Neural progenitor cell (in vitro differentiated cells): ENCODE measurements around the gene CWH43. TPM values are rescaled to one million over a fixed set of nuclear protein-coding genes. Genes with fewer than 3 reads are reported as not detected.
"Not testable (repeated sequence)": the region's sequence is repeated elsewhere in the genome, so short reads cannot be mapped to it uniquely, and the experiment has no call there.

Experiments used
- DNase-seq: peaks from one replicate; pipeline ENCODE4 v3.0.0-alpha.2; 2016; ENCODE audit warnings: low spot score
- H2AFZ ChIP-seq: fragments of 200-600 bp; sonication (generic); replicated peaks from 2 replicates; pipeline ENCODE4 v1.6.1; 2016; ENCODE audit warnings: antibody characterized with exemption
- H3F3A ChIP-seq: fragments of 200-600 bp; sonication (generic); 2 replicates; pipeline ENCODE4 v1.6.1; 2016; ENCODE audit warnings: antibody characterized with exemption, low read depth
- H3K27ac ChIP-seq: fragments of 200-600 bp; sonication (generic); 2 replicates; pipeline ENCODE4 v1.5.1; 2016; ENCODE audit warnings: mild to moderate bottlenecking
- H3K27me3 ChIP-seq: fragments of 200-600 bp; sonication (generic); 2 replicates; pipeline ENCODE4 v1.6.1; 2016; ENCODE audit warnings: mild to moderate bottlenecking, moderate library complexity
- H3K36me3 ChIP-seq: fragments of 200-600 bp; sonication (generic); 2 replicates; pipeline ENCODE4 v1.5.1; 2016
- H3K4me1 ChIP-seq: fragments of 200-600 bp; sonication (generic); 2 replicates; pipeline ENCODE4 v1.6.1; 2016; ENCODE audit warnings: mixed run types
- H3K4me2 ChIP-seq: fragments of 200-600 bp; sonication (generic); 2 replicates; pipeline ENCODE4 v1.6.1; 2016
- H3K4me3 ChIP-seq: fragments of 200-600 bp; sonication (generic); 2 replicates; pipeline ENCODE4 v1.5.1; 2016
- H3K79me2 ChIP-seq: fragments of 200-600 bp; sonication (generic); 2 replicates; pipeline ENCODE4 v1.6.1; 2016; ENCODE audit warnings: low read depth
- H3K9ac ChIP-seq: fragments of 200-600 bp; sonication (generic); 2 replicates; pipeline ENCODE4 v1.6.1; 2016
- H3K9me3 ChIP-seq: fragments of 200-600 bp; sonication (generic); 2 replicates; pipeline ENCODE4 v1.5.1; 2016; ENCODE audit warnings: low read depth
- H4K20me1 ChIP-seq: fragments of 200-600 bp; sonication (generic); 2 replicates; pipeline ENCODE4 v1.6.1; 2016; ENCODE audit warnings: low read depth
- H3K27ac Mint-ChIP-seq: 3 replicates; pipeline ENCODE4 v1.8.0; 2021; ENCODE audit warnings: mixed read lengths
- H3K27me3 Mint-ChIP-seq: 2 replicates; pipeline ENCODE4 v1.8.0; 2022; ENCODE audit warnings: low read depth, mild to moderate bottlenecking, inconsistent platforms, moderate library complexity, mixed read lengths; ENCODE audit not compliant: insufficient read depth
- H3K36me3 Mint-ChIP-seq: 3 replicates; pipeline ENCODE4 v1.8.0; 2021; ENCODE audit warnings: mixed read lengths
- H3K4me1 Mint-ChIP-seq: 3 replicates; pipeline ENCODE4 v1.8.0; 2021; ENCODE audit warnings: mixed read lengths
- H3K4me3 Mint-ChIP-seq: 3 replicates; pipeline ENCODE4 v1.8.0; 2021; ENCODE audit warnings: mild to moderate bottlenecking, moderate library complexity, mixed read lengths
- H3K9me3 Mint-ChIP-seq: 3 replicates; pipeline ENCODE4 v1.8.0; 2020; ENCODE audit warnings: mixed read lengths
- CTCF ChIP-seq: fragments of 200-600 bp; sonication (generic); IDR thresholded peaks from 2 replicates; pipeline ENCODE4 v1.5.1; 2017; ENCODE audit warnings: antibody characterized with exemption, mild to moderate bottlenecking
- EZH2 ChIP-seq: fragments of 200-600 bp; sonication (generic); IDR thresholded peaks from 2 replicates; pipeline ENCODE4 v1.6.1; 2017; ENCODE audit warnings: antibody characterized with exemption, mild to moderate bottlenecking, moderate library complexity
- EZH2phosphoT487 ChIP-seq: fragments of 200-600 bp; sonication (generic); IDR thresholded peaks from 2 replicates; pipeline ENCODE4 v1.6.1; 2017; ENCODE audit warnings: antibody characterized with exemption
- total RNA-seq: library from RNA; depleted of rRNA; stranded (reverse); fragments of >200 nt; gene quantifications from 2 replicates; pipeline ENCODE4 v1.2.3, GENCODE V29; 2015; ENCODE audit warnings: low replicate concordance

CWH43 gene
- total RNA-seq, 1 donor from 2014 or later, result not detected

- H3K4me1 Mint-ChIP-seq, result no peaks in the 10 kb centered on the region
- Histone ChIP-seq H3K4me3 (no peak overlapping the region), H3K9ac (no peak overlapping the region), H3K27me3 (no peaks in the 10 kb centered on the region), H3K36me3 (no peaks in the 10 kb centered on the region), H3K9me3 (peaks cover 22% of the 10 kb centered on the region), H3K4me1 (no peaks in the 10 kb centered on the region), H3K27ac (no peak overlapping the region), H3K4me2 (no peak overlapping the region), H3F3A (no peaks in the 10 kb centered on the region), H2AFZ (no peak overlapping the region), H4K20me1 (no peaks in the 10 kb centered on the region), H3K79me2 (no peaks in the 10 kb centered on the region)
- H3K27me3 Mint-ChIP-seq, result no peaks in the 10 kb centered on the region
- H3K9me3 Mint-ChIP-seq, result peaks cover 14% of the 10 kb centered on the region
- no peak for DNase-seq
- no peak overlapping the region for H3K27ac Mint-ChIP-seq
- no peaks in the 10 kb centered on the region for H3K36me3 Mint-ChIP-seq
- no peak overlapping the region for H3K4me3 Mint-ChIP-seq
- TF ChIP-seq EZH2, result no peak
- no peak for TF ChIP-seq CTCF
- TF ChIP-seq EZH2phosphoT487, result no peak
These were observed 58.2 kb downstream of the CWH43 start for GRCh38 chr4:49044270-49044669.

DNA sequence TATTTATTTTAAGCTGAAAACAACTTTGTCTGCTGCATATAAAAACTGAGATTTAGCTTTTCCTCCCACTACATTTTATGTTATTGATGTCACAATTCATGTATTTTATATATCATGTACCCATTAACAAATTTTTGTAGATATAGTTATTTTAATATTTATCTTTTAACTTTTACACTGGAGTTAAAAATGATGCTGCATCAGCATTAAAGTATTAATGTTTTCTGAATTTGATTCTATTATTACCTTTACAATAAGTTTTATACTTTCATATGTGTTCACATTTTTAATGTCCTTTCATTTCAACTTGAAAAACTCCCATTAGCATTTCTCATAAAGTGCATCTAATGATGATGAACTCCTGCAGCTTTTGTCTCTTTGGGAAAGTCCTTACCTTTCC lies 72.2 kb downstream of the CWH43 start:
- Mint-ChIP-seq H3K9me3 (peaks cover 12% of the 10 kb centered on the region), H3K27ac (no peak overlapping the region), H3K4me3 (no peak overlapping the region), H3K27me3 (peaks cover 2% of the 10 kb centered on the region), H3K36me3 (no peaks in the 10 kb centered on the region), H3K4me1 (no peaks in the 10 kb centered on the region)
- TF ChIP-seq CTCF (no peak), EZH2phosphoT487 (no peak), EZH2 (no peak)
- Histone ChIP-seq H3K27ac (no peak overlapping the region), H3K36me3 (no peaks in the 10 kb centered on the region), H3K4me3 (no peak overlapping the region), H3K79me2 (no peaks in the 10 kb centered on the region), H3F3A (no peaks in the 10 kb centered on the region), H3K9ac (no peak overlapping the region), H3K9me3 (peaks cover 40% of the 10 kb centered on the region), H4K20me1 (no peaks in the 10 kb centered on the region), H3K4me1 (no peaks in the 10 kb centered on the region), H3K4me2 (no peak overlapping the region), H3K27me3 (no peaks in the 10 kb centered on the region), H2AFZ (no peak overlapping the region)
- DNase-seq, result no peak

GRCh38 chr4:49063670-49064069 lies 77.6 kb downstream of the CWH43 start:
- H2AFZ ChIP-seq, result no peak overlapping the region
- no peaks in the 10 kb centered on the region for H3K79me2 ChIP-seq
- H3K4me1 Mint-ChIP-seq, result no peaks in the 10 kb centered on the region
- H3K9ac ChIP-seq, result no peak overlapping the region
- peaks cover 38% of the 10 kb centered on the region for H3K9me3 ChIP-seq
- H3K4me3 ChIP-seq, result no peak overlapping the region
- no peaks in the 10 kb centered on the region for H3K27me3 Mint-ChIP-seq
- no peaks in the 10 kb centered on the region for H3F3A ChIP-seq
- no peak overlapping the region for H3K27ac Mint-ChIP-seq
- H3K27ac ChIP-seq, result no peak overlapping the region
- no peaks in the 10 kb centered on the region for H3K36me3 ChIP-seq
- no peak overlapping the region for H3K4me3 Mint-ChIP-seq
- H3K9me3 Mint-ChIP-seq, result peaks cover 22% of the 10 kb centered on the region
- no peak for TF ChIP-seq EZH2
- no peak for TF ChIP-seq EZH2phosphoT487
- no peak for TF ChIP-seq CTCF
- no peaks in the 10 kb centered on the region for H4K20me1 ChIP-seq
- H3K4me1 ChIP-seq, result no peaks in the 10 kb centered on the region
- no peak for DNase-seq
- H3K36me3 Mint-ChIP-seq, result no peaks in the 10 kb centered on the region
- no peak overlapping the region for H3K4me2 ChIP-seq
- H3K27me3 ChIP-seq, result no peaks in the 10 kb centered on the region

DNA sequence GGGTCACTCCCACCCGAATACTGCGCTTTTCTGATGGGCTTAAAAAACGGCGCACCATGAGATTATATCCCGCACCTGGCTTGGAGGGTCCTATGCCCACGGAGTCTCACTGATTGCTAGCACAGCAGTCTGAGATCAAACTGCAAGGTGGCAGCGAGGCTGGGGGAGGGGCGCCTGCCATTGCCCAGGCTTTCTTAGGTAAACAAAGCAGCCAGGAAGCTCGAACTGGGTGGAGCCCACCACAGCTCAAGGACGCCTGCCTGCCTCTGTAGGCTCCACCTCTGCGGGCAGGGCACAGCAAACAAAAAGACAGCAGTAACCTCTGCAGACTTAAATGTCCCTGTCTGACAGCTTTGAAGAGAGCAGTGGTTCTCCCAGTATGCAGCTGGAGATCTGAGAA lies 86.1 kb downstream of the CWH43 start:
- H3K27me3 ChIP-seq, H3K27me3 Mint-ChIP-seq, H3K4me2 ChIP-seq, H4K20me1 ChIP-seq, H3K36me3 Mint-ChIP-seq, H3K4me1 ChIP-seq, H3K4me3 Mint-ChIP-seq, H3K9me3 ChIP-seq, H3K79me2 ChIP-seq, DNase-seq, H3K4me1 Mint-ChIP-seq, H3F3A ChIP-seq, H2AFZ ChIP-seq, H3K27ac ChIP-seq, H3K9ac ChIP-seq, H3K36me3 ChIP-seq, H3K4me3 ChIP-seq, H3K27ac Mint-ChIP-seq: not testable (repeated sequence)
- peaks cover 29% of the 10 kb centered on the region for H3K9me3 Mint-ChIP-seq

- H3F3A ChIP-seq, H3K4me3 ChIP-seq, H3K27ac Mint-ChIP-seq, H3K27me3 ChIP-seq, H2AFZ ChIP-seq, H3K27ac ChIP-seq, H4K20me1 ChIP-seq, H3K36me3 ChIP-seq, H3K79me2 ChIP-seq, H3K4me2 ChIP-seq, H3K9ac ChIP-seq, H3K4me1 ChIP-seq, DNase-seq, H3K4me1 Mint-ChIP-seq: not testable (repeated sequence)
- peak overlapping the region; percentile 0 for H3K4me3 Mint-ChIP-seq
- H3K9me3 Mint-ChIP-seq, result peaks cover 33% of the 10 kb centered on the region
- H3K27me3 Mint-ChIP-seq, result peaks cover 20% of the 10 kb centered on the region
- H3K36me3 Mint-ChIP-seq, result peaks cover 16% of the 10 kb centered on the region
- H3K9me3 ChIP-seq, result peaks cover 43% of the 10 kb centered on the region
These were observed 105.8 kb downstream of the CWH43 start for GRCh38 chr4:49091883-49092282.

DNA sequence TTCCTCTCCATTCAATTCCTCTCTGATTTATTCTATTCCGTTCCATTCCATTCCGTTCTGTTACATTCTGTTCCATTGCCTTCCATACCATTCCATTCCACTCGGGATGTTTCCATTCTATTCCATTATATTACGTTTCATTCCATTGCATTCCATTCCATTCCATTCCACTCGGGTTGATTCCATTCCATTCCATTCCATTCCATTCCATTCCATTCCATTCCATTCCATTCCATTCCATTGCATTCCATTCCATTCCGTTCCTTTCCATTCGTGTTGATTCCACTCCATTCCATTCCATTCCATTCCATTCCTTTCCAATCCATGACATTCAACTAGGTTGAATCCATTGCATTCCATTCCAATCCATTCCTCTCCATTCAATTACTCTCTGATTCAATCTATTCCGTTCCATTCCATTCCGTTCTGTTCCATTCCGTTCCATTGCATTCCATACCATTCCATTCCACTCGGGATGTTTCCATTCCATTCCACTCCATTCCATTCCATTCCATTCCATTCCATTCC lies 106.6 kb downstream of the CWH43 start:
- H3K9ac ChIP-seq, H3K79me2 ChIP-seq, H3K4me1 ChIP-seq, H3K4me2 ChIP-seq, H3K27ac ChIP-seq, H3K4me3 ChIP-seq, H3K36me3 ChIP-seq, H3K4me1 Mint-ChIP-seq, H3F3A ChIP-seq, H3K4me3 Mint-ChIP-seq, H4K20me1 ChIP-seq, DNase-seq, H3K27me3 ChIP-seq, H2AFZ ChIP-seq, H3K27ac Mint-ChIP-seq: not testable (repeated sequence)
- peaks cover 40% of the 10 kb centered on the region for H3K9me3 ChIP-seq
- H3K36me3 Mint-ChIP-seq, result peaks cover 19% of the 10 kb centered on the region
- H3K9me3 Mint-ChIP-seq, result peaks cover 41% of the 10 kb centered on the region
- peaks cover 23% of the 10 kb centered on the region for H3K27me3 Mint-ChIP-seq
